ENCODE measurements around the gene WASHC3.
"Not testable (repeated sequence)": the region's sequence is repeated elsewhere in the genome, so short reads cannot be mapped to it uniquely, and the experiment has no call there.

The WASHC3 gene

DNA sequence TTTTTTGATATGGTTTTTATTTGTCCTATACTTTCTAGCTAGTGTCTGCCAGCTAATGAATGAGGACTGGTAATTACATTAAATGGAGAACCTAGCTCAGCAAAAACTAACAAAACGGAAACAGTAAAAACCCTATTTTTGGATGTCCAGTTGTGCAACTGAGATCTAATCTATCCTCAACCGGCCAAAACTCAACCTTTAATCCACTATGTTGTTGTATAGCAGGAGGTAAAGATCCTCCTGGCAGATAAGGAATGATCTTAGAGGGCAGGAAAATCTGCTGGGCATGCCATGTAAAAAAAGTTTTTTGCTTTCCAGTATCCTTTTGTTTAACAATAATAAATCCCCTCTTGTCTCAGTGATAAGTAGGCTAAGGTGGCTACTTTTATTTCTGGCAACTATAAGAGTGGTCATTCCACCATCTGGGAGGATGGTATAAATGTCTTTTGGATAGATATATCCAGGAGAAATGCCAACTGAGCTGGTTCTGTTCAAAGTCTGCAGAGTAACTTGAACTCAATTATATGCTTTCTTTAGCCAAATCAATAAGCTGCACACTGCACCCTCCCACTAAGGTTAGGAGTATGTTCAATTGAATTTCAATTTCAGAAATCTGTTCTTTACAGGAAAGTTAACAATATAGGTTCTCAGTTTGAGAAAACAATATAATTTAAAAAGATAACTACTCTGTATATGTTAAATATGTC is 40.1 kb downstream of the WASHC3 start:
- H3K27ac ChIP-seq (ENCODE audit: low read depth, low read length) = no peak overlapping the region
- H3K9me3 ChIP-seq (ENCODE audit: control insufficient read depth in 1 of 2, low read length in 2 of 2) = no peaks in the 10 kb centered on the region
- H3K4me1 ChIP-seq (ENCODE audit: control insufficient read depth in 1 of 2, insufficient read depth in 2 of 2, low read length in 2 of 2) = peaks cover 0 to 10% of the 10 kb centered on the region in 2 donors
- no peaks in the 10 kb centered on the region for H3K27me3 ChIP-seq (ENCODE audit: control insufficient read depth in 1 of 2, insufficient read depth in 2 of 2, low read length in 2 of 2)
- peaks cover 5 to 15% of the 10 kb centered on the region in 2 donors for H3K36me3 ChIP-seq (ENCODE audit: control insufficient read depth in 1 of 2, insufficient read depth in 2 of 2, low read length in 2 of 2)
- no peak overlapping the region for H3K4me3 ChIP-seq (ENCODE audit: low read depth in 1 of 2, low read length in 2 of 2)
- no peak overlapping the region for H3K9ac ChIP-seq (ENCODE audit: low read depth in 1 of 2, low read length in 2 of 2)

DNA sequence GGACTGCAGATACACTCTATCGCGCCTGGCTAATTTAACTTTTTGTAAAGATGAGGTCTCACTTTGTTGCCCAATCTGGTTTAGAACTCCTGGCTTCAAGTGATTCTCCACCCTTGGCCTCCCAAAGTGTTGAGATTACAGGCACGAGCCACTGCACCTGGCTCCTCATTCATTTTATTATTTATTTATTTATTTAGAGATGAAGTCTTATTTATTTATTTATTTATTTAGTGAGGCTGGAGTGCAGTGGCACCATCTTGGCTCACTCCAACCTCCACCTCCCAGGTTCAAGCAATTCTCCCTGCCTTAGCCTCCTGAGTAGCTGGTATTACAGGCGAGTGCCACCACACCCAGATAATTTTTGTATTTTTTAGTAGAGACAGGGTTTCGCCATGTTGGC is 43.2 kb downstream of the WASHC3 start:
- not testable (repeated sequence) for H3K27ac ChIP-seq (ENCODE audit: low read depth, low read length); H3K9ac ChIP-seq (ENCODE audit: low read depth in 1 of 2, low read length in 2 of 2); H3K27me3 ChIP-seq (ENCODE audit: control insufficient read depth in 1 of 2, insufficient read depth in 2 of 2, low read length in 2 of 2); H3K4me3 ChIP-seq (ENCODE audit: low read depth in 1 of 2, low read length in 2 of 2); H3K9me3 ChIP-seq (ENCODE audit: control insufficient read depth in 1 of 2, low read length in 2 of 2); H3K4me1 ChIP-seq (ENCODE audit: control insufficient read depth in 1 of 2, insufficient read depth in 2 of 2, low read length in 2 of 2)
- peaks cover 2 to 12% of the 10 kb centered on the region in 2 donors for H3K36me3 ChIP-seq (ENCODE audit: control insufficient read depth in 1 of 2, insufficient read depth in 2 of 2, low read length in 2 of 2)

DNA sequence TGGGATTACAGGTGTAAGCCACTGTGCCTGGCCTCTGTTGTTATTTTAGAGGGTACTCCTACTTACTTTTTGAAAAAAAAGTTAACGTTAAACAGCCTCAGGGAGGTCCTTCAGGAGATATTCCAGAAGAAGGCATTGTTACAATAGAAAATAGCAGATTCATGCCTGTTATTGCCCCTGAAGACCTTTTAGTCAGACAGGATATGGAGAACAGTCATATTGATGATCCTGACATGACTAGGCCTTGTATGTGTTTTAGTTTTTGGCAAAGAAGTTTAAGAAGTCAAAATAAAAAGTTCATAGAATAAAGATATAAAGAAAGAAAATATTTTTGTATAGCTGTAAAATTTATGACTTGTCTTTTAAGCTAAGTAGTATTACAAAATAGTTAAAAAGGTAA is 45.3 kb downstream of the WASHC3 start:
- H3K27me3 ChIP-seq (ENCODE audit: control insufficient read depth in 1 of 2, insufficient read depth in 2 of 2, low read length in 2 of 2) = no peaks in the 10 kb centered on the region
- peaks cover 2 to 9% of the 10 kb centered on the region in 2 donors for H3K36me3 ChIP-seq (ENCODE audit: control insufficient read depth in 1 of 2, insufficient read depth in 2 of 2, low read length in 2 of 2)
- H3K9me3 ChIP-seq (ENCODE audit: control insufficient read depth in 1 of 2, low read length in 2 of 2) = no peaks in the 10 kb centered on the region
- H3K27ac ChIP-seq (ENCODE audit: low read depth, low read length) = no peak overlapping the region
- peaks cover 0 to under 1% of the 10 kb centered on the region in 2 donors for H3K4me1 ChIP-seq (ENCODE audit: control insufficient read depth in 1 of 2, insufficient read depth in 2 of 2, low read length in 2 of 2)
- H3K9ac ChIP-seq (ENCODE audit: low read depth in 1 of 2, low read length in 2 of 2) = no peak overlapping the region
- no peak overlapping the region for H3K4me3 ChIP-seq (ENCODE audit: low read depth in 1 of 2, low read length in 2 of 2)

DNA sequence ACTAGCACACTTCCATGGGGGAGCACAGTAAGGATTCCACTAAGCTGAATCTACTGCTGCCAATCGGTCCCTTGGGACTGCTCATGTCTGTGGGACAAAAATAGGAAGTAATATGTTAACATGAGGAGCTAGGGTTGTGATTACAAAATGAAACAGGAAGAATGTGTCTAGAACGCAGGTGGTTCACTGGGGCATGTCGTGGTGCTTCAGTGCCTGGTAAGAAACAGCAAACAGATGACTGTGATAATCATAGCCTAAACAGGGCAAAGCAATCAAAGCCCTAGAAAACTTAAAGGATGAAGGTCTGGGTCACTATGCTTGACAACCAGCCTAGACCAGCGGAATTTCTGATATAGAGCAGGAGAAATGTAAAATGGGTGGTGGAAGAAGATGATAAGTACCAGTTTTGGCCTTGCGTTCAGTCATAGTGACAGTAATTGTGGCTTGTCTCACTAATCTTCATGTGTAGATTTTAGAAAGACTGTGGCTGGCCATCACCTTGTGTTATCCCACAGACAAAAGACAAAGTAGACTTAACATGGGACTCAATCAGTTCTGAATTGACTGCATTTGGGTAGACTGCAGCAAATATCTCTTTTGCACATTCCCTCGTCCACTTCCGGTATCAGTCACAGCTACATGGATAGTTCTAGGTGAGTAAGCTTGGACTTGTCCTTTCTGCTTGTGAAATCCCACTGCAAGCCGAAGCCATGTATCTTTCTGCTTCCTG is 51.4 kb downstream of the WASHC3 start:
- H3K9ac ChIP-seq (ENCODE audit: low read depth in 1 of 2, low read length in 2 of 2) = no peak overlapping the region
- H3K27me3 ChIP-seq (ENCODE audit: control insufficient read depth in 1 of 2, insufficient read depth in 2 of 2, low read length in 2 of 2) = no peaks in the 10 kb centered on the region
- no peaks in the 10 kb centered on the region for H3K9me3 ChIP-seq (ENCODE audit: control insufficient read depth in 1 of 2, low read length in 2 of 2)
- H3K27ac ChIP-seq (ENCODE audit: low read depth, low read length) = no peak overlapping the region
- H3K36me3 ChIP-seq (ENCODE audit: control insufficient read depth in 1 of 2, insufficient read depth in 2 of 2, low read length in 2 of 2) = no peaks in the 10 kb centered on the region
- H3K4me3 ChIP-seq (ENCODE audit: low read depth in 1 of 2, low read length in 2 of 2) = no peak overlapping the region
- no peaks in the 10 kb centered on the region for H3K4me1 ChIP-seq (ENCODE audit: control insufficient read depth in 1 of 2, insufficient read depth in 2 of 2, low read length in 2 of 2)

GRCh38 chr12:102009796-102010195 is 52.0 kb downstream of the WASHC3 start:
- Histone ChIP-seq H3K9me3 (ENCODE audit: control insufficient read depth in 1 of 2, low read length in 2 of 2) (no peaks in the 10 kb centered on the region), H3K4me3 (ENCODE audit: low read depth in 1 of 2, low read length in 2 of 2) (no peak overlapping the region), H3K9ac (ENCODE audit: low read depth in 1 of 2, low read length in 2 of 2) (no peak overlapping the region), H3K36me3 (ENCODE audit: control insufficient read depth in 1 of 2, insufficient read depth in 2 of 2, low read length in 2 of 2) (no peaks in the 10 kb centered on the region), H3K27ac (ENCODE audit: low read depth, low read length) (no peak overlapping the region), H3K4me1 (ENCODE audit: control insufficient read depth in 1 of 2, insufficient read depth in 2 of 2, low read length in 2 of 2) (no peaks in the 10 kb centered on the region), H3K27me3 (ENCODE audit: control insufficient read depth in 1 of 2, insufficient read depth in 2 of 2, low read length in 2 of 2) (no peaks in the 10 kb centered on the region)

DNA sequence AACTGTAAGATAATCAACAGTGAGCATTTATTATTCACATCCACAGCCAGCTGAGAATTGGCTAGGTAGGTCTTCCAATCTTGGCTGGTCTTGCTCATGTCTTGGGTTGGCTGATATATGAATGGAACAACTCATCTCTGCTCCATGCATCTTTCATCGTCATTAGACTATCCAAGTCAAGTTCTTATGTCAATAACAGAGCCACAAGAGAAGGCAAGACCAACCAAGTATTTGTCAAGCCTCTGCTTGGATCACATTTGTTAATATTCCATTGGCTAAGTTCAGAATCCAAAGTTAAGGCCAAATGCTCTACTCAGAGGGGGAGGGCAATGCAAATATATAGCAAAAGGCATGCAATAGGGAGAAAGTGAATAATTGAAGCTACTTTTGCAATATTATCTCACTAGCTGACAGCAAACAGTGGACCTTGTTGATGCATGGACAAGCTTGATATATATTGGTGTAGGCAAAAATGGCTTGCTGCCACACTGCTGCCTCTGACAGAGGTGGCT is 53.1 kb downstream of the WASHC3 start:
- Histone ChIP-seq H3K27ac (ENCODE audit: low read depth, low read length) (no peak overlapping the region), H3K4me1 (ENCODE audit: control insufficient read depth in 1 of 2, insufficient read depth in 2 of 2, low read length in 2 of 2) (no peaks in the 10 kb centered on the region), H3K27me3 (ENCODE audit: control insufficient read depth in 1 of 2, insufficient read depth in 2 of 2, low read length in 2 of 2) (no peaks in the 10 kb centered on the region)

DNA sequence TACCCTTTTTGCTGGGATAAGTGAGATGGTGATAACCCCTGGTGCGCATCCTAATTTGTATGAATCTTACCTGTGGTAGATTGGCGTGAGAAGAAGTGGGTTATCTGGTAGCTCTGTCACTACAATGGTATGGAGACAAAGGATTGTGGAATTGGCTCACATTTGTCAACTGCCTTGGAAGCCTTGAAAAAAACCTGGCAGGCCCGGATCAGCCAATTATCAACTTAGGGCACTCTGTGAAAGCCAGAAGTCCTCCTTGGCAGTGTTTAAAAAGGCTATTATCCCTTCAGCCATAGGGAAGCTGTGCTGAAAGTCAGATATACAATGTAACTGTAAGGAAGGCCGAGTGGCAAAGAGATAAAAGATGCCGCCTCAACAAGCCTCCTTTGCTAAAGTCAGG is 56.5 kb downstream of the WASHC3 start:
- Histone ChIP-seq H3K9ac (ENCODE audit: low read depth in 1 of 2, low read length in 2 of 2) (no peak overlapping the region), H3K4me3 (ENCODE audit: low read depth in 1 of 2, low read length in 2 of 2) (no peak overlapping the region), H3K36me3 (ENCODE audit: control insufficient read depth in 1 of 2, insufficient read depth in 2 of 2, low read length in 2 of 2) (no peaks in the 10 kb centered on the region), H3K9me3 (ENCODE audit: control insufficient read depth in 1 of 2, low read length in 2 of 2) (no peaks in the 10 kb centered on the region), H3K4me1 (ENCODE audit: control insufficient read depth in 1 of 2, insufficient read depth in 2 of 2, low read length in 2 of 2) (no peaks in the 10 kb centered on the region), H3K27me3 (ENCODE audit: control insufficient read depth in 1 of 2, insufficient read depth in 2 of 2, low read length in 2 of 2) (no peaks in the 10 kb centered on the region), H3K27ac (ENCODE audit: low read depth, low read length) (no peak overlapping the region)

More for the DNA sequence above, 53.1 kb downstream of the WASHC3 start:
- H3K9me3 ChIP-seq (ENCODE audit: control insufficient read depth in 1 of 2, low read length in 2 of 2) = no peaks in the 10 kb centered on the region
- H3K36me3 ChIP-seq (ENCODE audit: control insufficient read depth in 1 of 2, insufficient read depth in 2 of 2, low read length in 2 of 2) = no peaks in the 10 kb centered on the region
- H3K4me3 ChIP-seq (ENCODE audit: low read depth in 1 of 2, low read length in 2 of 2) = no peak overlapping the region
- no peak overlapping the region for H3K9ac ChIP-seq (ENCODE audit: low read depth in 1 of 2, low read length in 2 of 2)

DNA sequence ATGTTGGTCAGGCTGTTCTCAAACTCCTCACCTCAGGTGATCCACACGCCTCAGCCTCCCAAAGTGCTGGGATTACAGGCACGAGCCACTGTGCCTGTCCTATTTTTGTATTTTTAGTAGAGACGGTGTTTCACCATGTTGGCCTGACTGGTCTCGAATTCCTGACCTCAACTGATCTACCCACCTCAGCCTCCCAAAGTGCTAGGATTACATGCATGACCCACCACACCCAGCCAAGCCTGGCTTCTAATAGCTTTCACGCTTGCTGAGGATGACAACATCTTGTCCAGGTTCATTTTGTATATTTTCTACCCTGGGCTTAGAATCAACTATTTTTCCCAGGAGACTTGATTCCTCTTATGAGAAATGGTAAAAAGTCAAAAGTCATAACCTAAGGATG is 64.7 kb downstream of the WASHC3 start:
- H3K27ac ChIP-seq (ENCODE audit: low read depth, low read length) = no peak overlapping the region
- H3K36me3 ChIP-seq (ENCODE audit: control insufficient read depth in 1 of 2, insufficient read depth in 2 of 2, low read length in 2 of 2) = no peaks in the 10 kb centered on the region

DNA sequence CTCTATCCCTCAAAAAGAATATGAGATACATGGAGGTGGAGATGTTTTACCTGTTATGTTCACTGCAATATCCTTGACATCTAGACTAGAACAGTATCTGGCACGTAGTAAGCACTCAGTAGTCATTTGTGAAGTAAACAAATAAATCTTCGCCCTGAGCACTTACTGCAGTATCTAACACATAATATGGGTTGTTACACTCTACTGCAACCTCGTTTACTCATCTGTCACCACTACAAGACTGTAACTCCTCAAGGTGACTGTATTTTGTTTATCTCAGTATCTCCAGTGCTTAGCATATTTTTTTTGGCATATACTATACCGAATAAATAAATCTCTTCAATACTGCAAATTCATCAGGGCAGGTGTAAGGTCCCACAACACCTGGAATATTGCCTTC is 66.1 kb downstream of the WASHC3 start:
- no peak overlapping the region for H3K4me3 ChIP-seq (ENCODE audit: low read depth in 1 of 2, low read length in 2 of 2)
- H3K27me3 ChIP-seq (ENCODE audit: control insufficient read depth in 1 of 2, insufficient read depth in 2 of 2, low read length in 2 of 2) = no peaks in the 10 kb centered on the region
- no peak overlapping the region for H3K27ac ChIP-seq (ENCODE audit: low read depth, low read length)
- no peaks in the 10 kb centered on the region for H3K4me1 ChIP-seq (ENCODE audit: control insufficient read depth in 1 of 2, insufficient read depth in 2 of 2, low read length in 2 of 2)
- H3K36me3 ChIP-seq (ENCODE audit: control insufficient read depth in 1 of 2, insufficient read depth in 2 of 2, low read length in 2 of 2) = no peaks in the 10 kb centered on the region
- H3K9ac ChIP-seq (ENCODE audit: low read depth in 1 of 2, low read length in 2 of 2) = no peak overlapping the region
- H3K9me3 ChIP-seq (ENCODE audit: control insufficient read depth in 1 of 2, low read length in 2 of 2) = no peaks in the 10 kb centered on the region

More for the DNA sequence above, 64.7 kb downstream of the WASHC3 start:
- Histone ChIP-seq H3K9me3 (ENCODE audit: control insufficient read depth in 1 of 2, low read length in 2 of 2) (no peaks in the 10 kb centered on the region), H3K9ac (ENCODE audit: low read depth in 1 of 2, low read length in 2 of 2) (no peak overlapping the region), H3K4me1 (ENCODE audit: control insufficient read depth in 1 of 2, insufficient read depth in 2 of 2, low read length in 2 of 2) (no peaks in the 10 kb centered on the region), H3K4me3 (ENCODE audit: low read depth in 1 of 2, low read length in 2 of 2) (no peak overlapping the region), H3K27me3 (ENCODE audit: control insufficient read depth in 1 of 2, insufficient read depth in 2 of 2, low read length in 2 of 2) (no peaks in the 10 kb centered on the region)

- H3K9ac ChIP-seq (ENCODE audit: low read depth in 1 of 2, low read length in 2 of 2) = no peak overlapping the region
- no peak overlapping the region for H3K27ac ChIP-seq (ENCODE audit: low read depth, low read length)
- H3K4me3 ChIP-seq (ENCODE audit: low read depth in 1 of 2, low read length in 2 of 2) = no peak overlapping the region
- H3K27me3 ChIP-seq (ENCODE audit: control insufficient read depth in 1 of 2, insufficient read depth in 2 of 2, low read length in 2 of 2) = no peaks in the 10 kb centered on the region
- H3K36me3 ChIP-seq (ENCODE audit: control insufficient read depth in 1 of 2, insufficient read depth in 2 of 2, low read length in 2 of 2) = no peaks in the 10 kb centered on the region
- H3K9me3 ChIP-seq (ENCODE audit: control insufficient read depth in 1 of 2, low read length in 2 of 2) = no peaks in the 10 kb centered on the region
- no peaks in the 10 kb centered on the region for H3K4me1 ChIP-seq (ENCODE audit: control insufficient read depth in 1 of 2, insufficient read depth in 2 of 2, low read length in 2 of 2)
These were observed 69.7 kb downstream of the WASHC3 start for GRCh38 chr12:101992091-101992490.

Data from duodenal mucosa (tissue), 2 donors.